HepG2 (cell line): Measurements from ENCODE around the gene PLIN5. TPM values are rescaled to one million over a fixed set of nuclear protein-coding genes. Genes with fewer than 3 reads are reported as not detected.

Experiments
- ATF7-NPFF ChIP-seq: sonication (generic); formaldehyde crosslinking; IDR thresholded peaks from 2 replicates; pipeline ENCODE4 v1.8.1; 2023; ENCODE audit warnings: mild to moderate bottlenecking, low read depth, missing genetic modification reagents, moderate library complexity
- CENPX ChIP-seq: sonication (generic); formaldehyde crosslinking; IDR thresholded peaks from 2 replicates; pipeline ENCODE4 v1.9.0; 2021; ENCODE audit warnings: mild to moderate bottlenecking, missing genetic modification reagents, moderate library complexity
- FOSL1 ChIP-seq: sonication (generic); formaldehyde crosslinking; IDR thresholded peaks from 2 replicates; pipeline ENCODE4 v1.9.0; 2021; ENCODE audit warnings: missing genetic modification reagents, borderline replicate concordance
- FOXO4 ChIP-seq: sonication (generic); formaldehyde crosslinking; conservative IDR thresholded peaks from 2 replicates; pipeline ENCODE4 v1.8.1; 2023; ENCODE audit warnings: missing genetic modification reagents
- JARID2 ChIP-seq: sonication (generic); formaldehyde crosslinking; IDR thresholded peaks from 2 replicates; pipeline ENCODE4 v1.8.1; 2023; ENCODE audit warnings: missing genetic modification reagents, inconsistent platforms; ENCODE audit not compliant: insufficient replicate concordance
- MYC ChIP-seq: sonication (generic); formaldehyde crosslinking; IDR thresholded peaks from 2 replicates; pipeline ENCODE4 v1.9.0; 2021; ENCODE audit warnings: missing genetic modification reagents, borderline replicate concordance
- NCOA2 ChIP-seq: sonication (generic); formaldehyde crosslinking; IDR thresholded peaks from 2 replicates; pipeline ENCODE4 v1.8.0; 2022; ENCODE audit warnings: inconsistent platforms
- NRL ChIP-seq: sonication (generic); formaldehyde crosslinking; IDR thresholded peaks from 2 replicates; pipeline ENCODE4 v1.5.0; 2020; ENCODE audit warnings: missing genetic modification reagents, mild to moderate bottlenecking, moderate library complexity, borderline replicate concordance
- PAWR ChIP-seq: sonication (generic); formaldehyde crosslinking; IDR thresholded peaks from 2 replicates; pipeline ENCODE4 v1.4.0; 2020; ENCODE audit warnings: missing genetic modification reagents, mild to moderate bottlenecking, borderline replicate concordance
- RFX5 ChIP-seq: IDR thresholded peaks from 2 replicates; pipeline ENCODE4 v1.6.1; 2011; ENCODE audit warnings: low read depth, low read length, improper control_type of control experiment
- RXRB ChIP-seq: IDR thresholded peaks from 2 replicates; pipeline ENCODE4 v1.6.1; 2016; ENCODE audit warnings: borderline replicate concordance, missing genetic modification reagents, missing compliant biosample characterization
- SOX6 ChIP-seq, 2 experiments: fragments of 450-650 bp in 1 of 2; sonication (generic) in 1 of 2; formaldehyde crosslinking in 1 of 2; IDR thresholded peaks; 2 replicates each; pipeline versions ENCODE4 v1.4.0 to v1.6.1; 2017 to 2020; ENCODE audit warnings: antibody characterized with exemption in 1 of 2, mild to moderate bottlenecking in 1 of 2, missing genetic modification reagents in 1 of 2
- SP1 ChIP-seq, 2 experiments: fragments of 450-650 bp in 1 of 2; sonication (generic) in 1 of 2; formaldehyde crosslinking in 1 of 2; IDR thresholded peaks; 2 replicates each; pipeline versions ENCODE4 v1.4.0 to v1.6.1; 2016 to 2020; ENCODE audit warnings: missing genetic modification reagents in 1 of 2
- TARDBP ChIP-seq: sonication (generic); formaldehyde crosslinking; IDR thresholded peaks from 2 replicates; pipeline ENCODE4 v1.8.0; 2022; ENCODE audit warnings: mild to moderate bottlenecking, missing genetic modification reagents
- TP53 ChIP-seq: sonication (generic); formaldehyde crosslinking; conservative IDR thresholded peaks from 2 replicates; pipeline ENCODE4 v1.4.0; 2020; ENCODE audit warnings: missing genetic modification reagents
- ZBTB37 ChIP-seq: sonication (generic); formaldehyde crosslinking; IDR thresholded peaks from 2 replicates; pipeline ENCODE4 v1.4.0; 2020; ENCODE audit warnings: mild to moderate bottlenecking, missing genetic modification reagents
- ZEB1 ChIP-seq: IDR thresholded peaks from 2 replicates; pipeline ENCODE4 v1.6.1; 2012; ENCODE audit warnings: mild to moderate bottlenecking, low read depth, inconsistent platforms; ENCODE audit not compliant: insufficient replicate concordance
- ZNF207 ChIP-seq: fragments of 450-650 bp; IDR thresholded peaks from 2 replicates; pipeline ENCODE4 v1.6.1; 2016; ENCODE audit warnings: antibody characterized with exemption, borderline replicate concordance
- ZNF232 ChIP-seq: sonication (generic); formaldehyde crosslinking; IDR thresholded peaks from 2 replicates; pipeline ENCODE4 v1.4.0; 2020; ENCODE audit warnings: missing genetic modification reagents, borderline replicate concordance
- ZNF234 ChIP-seq: sonication (generic); formaldehyde crosslinking; conservative IDR thresholded peaks from 2 replicates; pipeline ENCODE4 v1.5.1; 2020; ENCODE audit warnings: mild to moderate bottlenecking, missing genetic modification reagents
- ZNF260 ChIP-seq: sonication (generic); formaldehyde crosslinking; IDR thresholded peaks from 2 replicates; pipeline ENCODE4 v1.4.0; 2020; ENCODE audit warnings: missing genetic modification reagents, low read depth, mild to moderate bottlenecking, borderline replicate concordance
- ZNF33B ChIP-seq: sonication (generic); formaldehyde crosslinking; IDR thresholded peaks from 2 replicates; pipeline ENCODE4 v1.5.1; 2020; ENCODE audit warnings: mild to moderate bottlenecking, missing genetic modification reagents
- ZNF780A ChIP-seq: sonication (generic); formaldehyde crosslinking; IDR thresholded peaks from 2 replicates; pipeline ENCODE4 v1.8.0; 2022; ENCODE audit warnings: mild to moderate bottlenecking, missing genetic modification reagents, moderate library complexity
- ZNF839 ChIP-seq: sonication (generic); formaldehyde crosslinking; IDR thresholded peaks from 2 replicates; pipeline ENCODE4 v1.4.0; 2020; ENCODE audit warnings: missing genetic modification reagents, mild to moderate bottlenecking, borderline replicate concordance
- ZSCAN21 ChIP-seq: sonication (generic); formaldehyde crosslinking; IDR thresholded peaks from 2 replicates; pipeline ENCODE4 v1.8.0; 2022; ENCODE audit warnings: mild to moderate bottlenecking, missing genetic modification reagents, moderate library complexity, borderline replicate concordance
- polyA plus RNA-seq, 8 experiments: library from polyadenylated mRNA; depleted of rRNA in 3 of 8; stranded (reverse) in 7 of 8; unstranded in 1 of 8; fragments of >200 nt; fragmentation: Illumina TruSeq in 4 of 8; extraction: Trizol in 4 of 8; gene quantifications; 2 replicates each; pipeline versions ENCODE4 v1.2.1 to v1.2.3, GENCODE V29; 2011 to 2016; ENCODE audit warnings: low read depth in 4 of 8, missing spikeins in 1 of 8, mixed read lengths in 1 of 8; ENCODE audit not compliant: insufficient read depth in 1 of 8
- total RNA-seq, 5 experiments: library from RNA; depleted of rRNA; stranded (reverse); fragments of >200 nt; fragmentation: Illumina TruSeq; extraction: Trizol; gene quantifications; 2 replicates each; pipeline ENCODE4 v1.2.3, GENCODE V29; 2016; ENCODE audit warnings: low read depth in 1 of 5
- TF ChIP-seq, protein P1 (sequence below): sonication (generic); formaldehyde crosslinking; IDR thresholded peaks from 2 replicates; pipeline ENCODE4 v1.9.0; 2021; ENCODE audit warnings: missing genetic modification reagents, mild to moderate bottlenecking, borderline replicate concordance

The PLIN5 gene
- total and polyA plus RNA-seq, 2 of the 13 experiments (the other 11 are each of a cell fraction or from before 2014, with no cell fraction given), result 1.8 to 4.8 TPM

DNA sequence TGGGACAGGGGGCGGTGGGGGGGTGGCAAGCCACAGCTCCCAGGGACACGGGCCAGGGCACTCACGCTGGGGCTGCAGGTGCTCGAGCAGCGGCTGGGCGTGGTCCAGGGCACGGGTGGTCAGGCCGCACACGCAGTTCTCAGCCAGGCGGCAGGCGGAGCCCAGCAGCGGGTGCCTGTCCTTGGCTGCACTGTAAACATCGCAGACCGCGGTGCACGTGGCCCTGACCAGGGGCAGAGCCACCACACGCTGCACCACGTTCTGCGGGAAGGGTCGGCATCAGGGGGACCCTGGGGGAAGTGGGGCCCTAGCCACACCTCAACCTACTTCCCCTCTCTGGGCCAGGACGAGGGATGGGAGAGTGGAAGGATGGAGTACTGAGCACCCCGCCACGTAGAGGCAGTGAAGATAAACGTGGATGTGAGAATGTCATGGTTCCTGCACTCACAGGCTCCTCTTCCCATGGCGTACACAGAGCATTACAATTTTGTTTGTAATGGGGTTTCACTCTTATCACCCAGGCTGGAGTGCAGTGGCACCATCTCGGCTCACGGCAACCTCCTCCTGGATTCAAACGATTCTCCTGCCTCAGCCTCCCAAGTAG lies 3.4 kb downstream of the PLIN5 start (continued):
- TF ChIP-seq ZNF839 (CRISPR knock-in tag) (no peak), ZNF207 (no peak), RXRB (CRISPR knock-in tag) (peak; percentile 82), CENPX (CRISPR knock-in tag) (no peak), NCOA2 (CRISPR knock-in tag) (peak; percentile 65), ZNF234 (no peak), FOXO4 (no peak), NRL (CRISPR knock-in tag) (peak; percentile 89; the same call in 1 of the 2 replicates), TP53 (CRISPR knock-in tag) (no peak), PAWR (no peak), FOSL1 (CRISPR knock-in tag) (no peak), SP1 (IDR thresholded peaks at IDR 0.05) (no peak), SP1 (CRISPR knock-in tag; IDR thresholded peaks at IDR 0.05) (peak; percentile 43; the same call in 1 of the 2 replicates), JARID2 (CRISPR knock-in tag) (no peak), ZEB1 (no peak), RFX5 (no peak), MYC (peak; percentile 97), ATF7-NPFF (peak; percentile 80; the same call in 1 of the 2 replicates), ZBTB37 (CRISPR knock-in tag) (no peak; the same call in 1 of the 2 replicates), ZNF232 (CRISPR knock-in tag) (peak; percentile 91; the same call in 1 of the 2 replicates), ZNF260 (CRISPR knock-in tag) (no peak), ZNF33B (CRISPR knock-in tag) (no peak), ZSCAN21 (CRISPR knock-in tag) (peak; percentile 98), SOX6 (IDR thresholded peaks at IDR 0.05) (no peak), SOX6 (CRISPR knock-in tag; IDR thresholded peaks at IDR 0.05) (peak; percentile 65), ZNF780A (CRISPR knock-in tag) (no peak), TARDBP (peak; percentile 19; the same call in 1 of the 2 replicates)
- TF ChIP-seq, protein P1, sequence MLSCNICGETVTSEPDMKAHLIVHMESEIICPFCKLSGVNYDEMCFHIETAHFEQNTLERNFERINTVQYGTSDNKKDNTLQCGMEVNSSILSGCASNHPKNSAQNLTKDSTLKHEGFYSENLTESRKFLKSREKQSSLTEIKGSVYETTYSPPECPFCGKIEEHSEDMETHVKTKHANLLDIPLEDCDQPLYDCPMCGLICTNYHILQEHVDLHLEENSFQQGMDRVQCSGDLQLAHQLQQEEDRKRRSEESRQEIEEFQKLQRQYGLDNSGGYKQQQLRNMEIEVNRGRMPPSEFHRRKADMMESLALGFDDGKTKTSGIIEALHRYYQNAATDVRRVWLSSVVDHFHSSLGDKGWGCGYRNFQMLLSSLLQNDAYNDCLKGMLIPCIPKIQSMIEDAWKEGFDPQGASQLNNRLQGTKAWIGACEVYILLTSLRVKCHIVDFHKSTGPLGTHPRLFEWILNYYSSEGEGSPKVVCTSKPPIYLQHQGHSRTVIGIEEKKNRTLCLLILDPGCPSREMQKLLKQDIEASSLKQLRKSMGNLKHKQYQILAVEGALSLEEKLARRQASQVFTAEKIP (CRISPR knock-in tag), result no peak
